Stomach (tissue), 9 donors: ENCODE data around the gene LRMDA. TPM values are rescaled to one million over a fixed set of nuclear protein-coding genes. Genes with fewer than 3 reads are reported as not detected.
A peak's percentile ranks its signal among the peaks of the same experiment; 100 is the strongest.

Experiments
- DNase-seq, 2 donors: peaks; one replicate each; pipeline versions ENCODE4 v3.0.0 to v3.0.0-alpha.2; 2013 to 2019
- H3K27ac ChIP-seq, 5 donors: fragments of 200-600 bp in 4 of 5; sonication (generic) in 4 of 5; one replicate each; pipeline ENCODE4 v1.5.1; 2013 to 2019; ENCODE audit warnings: mild to moderate bottlenecking in 1 of 5, moderate library complexity in 1 of 5
- H3K27me3 ChIP-seq, 3 donors: fragments of 200-600 bp; sonication (generic); one replicate each; pipeline ENCODE4 v1.5.1; 2017 to 2019; ENCODE audit warnings: mixed run types in 1 of 3
- H3K36me3 ChIP-seq, 4 donors: fragments of 200-600 bp; sonication (generic); 1 replicate in 3 of 4; 2 replicates in 1 of 4; pipeline ENCODE4 v1.5.1; 2016 to 2019
- H3K4me1 ChIP-seq, 4 donors: fragments of 200-600 bp; sonication (generic); one replicate each; pipeline ENCODE4 v1.5.1; 2016 to 2019
- H3K4me3 ChIP-seq, 4 donors: fragments of 200-600 bp; sonication (generic) in 3 of 4; one replicate each; pipeline ENCODE4 v1.5.1; 2016 to 2019; ENCODE audit warnings: mild to moderate bottlenecking in 1 of 4
- H3K9me3 ChIP-seq, 4 donors: fragments of 200-600 bp; sonication (generic); one replicate each; pipeline ENCODE4 v1.5.1; 2016 to 2019
- EP300 ChIP-seq: sonication (generic); formaldehyde crosslinking; IDR thresholded peaks from one replicate; pipeline ENCODE4 v1.6.1; 2017; ENCODE audit warnings: antibody characterized with exemption
- POLR2A ChIP-seq, 4 donors: fragments of 450-650 bp; IDR thresholded peaks; one replicate each; pipeline ENCODE4 v1.6.1; 2016; ENCODE audit warnings: antibody characterized with exemption in 4 of 4, control low read depth in 2 of 4, mild to moderate bottlenecking in 1 of 4, moderate library complexity in 1 of 4
- POLR2AphosphoS5 ChIP-seq, 3 donors: sonication (generic); formaldehyde crosslinking; IDR thresholded peaks; one replicate each; pipeline ENCODE4 v1.6.1; 2016; ENCODE audit warnings: antibody characterized with exemption in 3 of 3
- WGBS, 5 donors: extraction: QIAGEN DNeasy Blood & Tissue Kit in 3 of 5; methylation state at CpG; one replicate each; pipeline versions ENCODE4 v1.1.5 to v1.1.7; 2013 to 2018; 5-methylcytosine and 5-hydroxymethylcytosine counted together
- intact Hi-C: fragments of 100-400 bp; cut with DNase I; formaldehyde crosslinking; loops from one replicate; pipeline ENCODE4 v1.15.1; 2023; ENCODE audit warnings: low total_unique reads
- polyA plus RNA-seq, 3 donors: library from polyadenylated mRNA; stranded (reverse); fragments of 200-250 nt; gene quantifications; one replicate each; pipeline ENCODE4 v1.2.3, GENCODE V29; 2013
- total RNA-seq, 5 donors: library from RNA; depleted of rRNA; stranded (reverse); fragments of >200 nt; gene quantifications; one replicate each; pipeline versions ENCODE4 v1.1.0 to v1.2.3, GENCODE V29; 2014 to 2016
- TF ChIP-seq, protein P1 (sequence below), 7 experiments: fragments of 450-650 bp in 4 of 7; fragments of 200-600 bp in 3 of 7; sonication (generic) in 3 of 7; IDR thresholded peaks; one replicate each; pipeline ENCODE4 v1.5.1; 2016 to 2019; ENCODE audit warnings: antibody characterized with exemption in 7 of 7, control low read depth in 2 of 7, mild to moderate bottlenecking in 1 of 7
- donor health status: healthy with polysubstance abuse.
- donor health status: Bipolar disorder and iron deficiency.
- donor health status: healthy.

The LRMDA gene
- total and polyA plus RNA-seq, 8 donors, result 1.3 to 30.2 (median 13.6) TPM; not detected in 1

DNA sequence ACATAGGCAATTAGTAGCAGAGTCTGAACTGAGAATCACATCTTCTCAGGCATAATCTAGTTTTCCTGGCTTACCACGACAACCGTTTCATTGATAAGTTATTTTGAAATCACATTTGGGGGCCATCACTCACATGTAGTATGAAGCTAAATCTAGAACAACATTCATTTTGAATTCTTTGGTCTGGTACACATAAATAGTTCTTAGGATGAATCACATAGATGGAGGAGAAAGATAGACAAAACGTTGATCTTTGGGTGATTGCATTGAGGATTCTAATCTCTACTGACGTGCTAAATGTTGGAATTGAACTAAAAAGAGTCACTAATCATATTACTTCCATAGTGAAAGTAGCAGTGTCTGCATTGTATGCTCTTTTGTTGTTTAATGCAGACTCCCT, 1022.6 kb downstream of the LRMDA start:
- no peaks in the 10 kb centered on the region for H3K9me3 ChIP-seq
- TF ChIP-seq, protein P1, sequence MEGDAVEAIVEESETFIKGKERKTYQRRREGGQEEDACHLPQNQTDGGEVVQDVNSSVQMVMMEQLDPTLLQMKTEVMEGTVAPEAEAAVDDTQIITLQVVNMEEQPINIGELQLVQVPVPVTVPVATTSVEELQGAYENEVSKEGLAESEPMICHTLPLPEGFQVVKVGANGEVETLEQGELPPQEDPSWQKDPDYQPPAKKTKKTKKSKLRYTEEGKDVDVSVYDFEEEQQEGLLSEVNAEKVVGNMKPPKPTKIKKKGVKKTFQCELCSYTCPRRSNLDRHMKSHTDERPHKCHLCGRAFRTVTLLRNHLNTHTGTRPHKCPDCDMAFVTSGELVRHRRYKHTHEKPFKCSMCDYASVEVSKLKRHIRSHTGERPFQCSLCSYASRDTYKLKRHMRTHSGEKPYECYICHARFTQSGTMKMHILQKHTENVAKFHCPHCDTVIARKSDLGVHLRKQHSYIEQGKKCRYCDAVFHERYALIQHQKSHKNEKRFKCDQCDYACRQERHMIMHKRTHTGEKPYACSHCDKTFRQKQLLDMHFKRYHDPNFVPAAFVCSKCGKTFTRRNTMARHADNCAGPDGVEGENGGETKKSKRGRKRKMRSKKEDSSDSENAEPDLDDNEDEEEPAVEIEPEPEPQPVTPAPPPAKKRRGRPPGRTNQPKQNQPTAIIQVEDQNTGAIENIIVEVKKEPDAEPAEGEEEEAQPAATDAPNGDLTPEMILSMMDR (IDR thresholded peaks at IDR 0.05), result no peak
- TF ChIP-seq EP300 (no peak), POLR2AphosphoS5 (IDR thresholded peaks at IDR 0.05) (no peak), POLR2A (IDR thresholded peaks at IDR 0.05) (no peak)
- no peaks in the 10 kb centered on the region for H3K36me3 ChIP-seq
- H3K27ac ChIP-seq, result no peak overlapping the region
- no peak overlapping the region for H3K4me3 ChIP-seq
- H3K27me3 ChIP-seq, result no peaks in the 10 kb centered on the region
- intact Hi-C loops, result no loop called here
- WGBS, 5 donors, result 72 to 83% (median 78%) methylated on average over 4 of the region's 4 CpGs
- no peak for DNase-seq
- H3K4me1 ChIP-seq, result peaks cover 0 to 14% (median 5%) of the 10 kb centered on the region in 4 donors

DNA sequence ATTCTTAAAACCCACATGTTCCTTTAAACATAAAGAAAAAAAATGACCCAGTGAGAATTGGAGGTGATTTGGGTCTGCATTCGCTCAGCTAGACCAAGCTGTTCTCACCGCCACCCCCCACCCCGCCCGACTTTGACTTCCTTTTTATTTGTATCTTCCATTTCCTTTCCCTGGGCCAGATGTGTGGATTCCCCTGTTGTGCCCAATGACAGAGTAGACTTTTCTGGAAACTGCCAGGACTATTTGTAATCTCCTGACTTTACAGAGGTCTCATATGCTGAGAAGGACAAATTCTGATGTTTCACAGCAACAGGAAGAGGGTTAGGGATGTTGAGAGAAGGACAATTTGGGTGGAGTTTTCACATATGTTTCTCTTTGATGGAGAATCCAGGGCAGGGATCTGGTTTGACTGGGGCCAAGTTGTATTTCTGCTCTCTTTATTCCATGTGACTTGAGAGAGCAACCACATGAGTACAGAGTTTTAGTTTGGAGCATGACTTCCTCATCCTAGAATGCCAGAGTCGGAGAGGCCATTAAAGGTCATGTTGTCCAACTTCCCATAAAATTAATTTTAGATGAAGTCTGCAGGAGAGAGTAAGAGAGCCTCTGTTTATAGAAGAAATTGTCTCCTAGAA, 1023.2 kb downstream of the LRMDA start:
- H3K27ac ChIP-seq, result no peak overlapping the region
- H3K4me1 ChIP-seq, result peaks cover 0 to 20% (median 10%) of the 10 kb centered on the region in 4 donors
- no peak overlapping the region for H3K4me3 ChIP-seq
- WGBS, 5 donors, result 61 to 86% (median 83%) methylated on average over 5 of the region's 5 CpGs
- no peaks in the 10 kb centered on the region for H3K9me3 ChIP-seq
- intact Hi-C loops, result no loop called here
- TF ChIP-seq POLR2A (IDR thresholded peaks at IDR 0.05), result no peak
- no peak for TF ChIP-seq POLR2AphosphoS5 (IDR thresholded peaks at IDR 0.05)
- TF ChIP-seq EP300, result no peak
- TF ChIP-seq, protein P1 (IDR thresholded peaks at IDR 0.05), result no peak
- H3K27me3 ChIP-seq, result no peaks in the 10 kb centered on the region
- no peaks in the 10 kb centered on the region for H3K36me3 ChIP-seq
- DNase-seq, result peak in 1 of 2 donors; percentile 20

DNA sequence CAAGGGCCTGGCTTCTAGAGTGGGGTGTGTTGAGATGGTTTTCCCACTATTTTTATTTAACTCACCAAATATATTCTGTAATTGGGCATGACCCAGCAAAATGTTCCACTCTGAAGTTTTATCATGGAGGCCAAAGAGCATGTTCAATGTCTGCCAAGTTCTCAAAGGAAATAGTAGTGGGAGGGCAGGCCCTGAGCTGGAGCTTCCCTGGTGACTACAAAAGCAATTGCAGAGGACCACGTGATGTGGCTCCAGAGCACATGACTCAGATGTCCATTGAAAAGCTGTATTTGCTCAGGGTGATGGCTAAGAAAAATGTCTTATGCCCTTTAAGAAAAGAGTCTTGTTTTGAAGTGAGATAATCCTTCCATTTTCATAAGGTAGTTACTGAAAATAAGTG, 1024.8 kb downstream of the LRMDA start:
- intact Hi-C loops, result no loop called here
- Histone ChIP-seq H3K4me1 (peaks cover 0 to 20% (median 11%) of the 10 kb centered on the region in 4 donors), H3K27me3 (no peaks in the 10 kb centered on the region), H3K4me3 (no peak overlapping the region), H3K36me3 (no peaks in the 10 kb centered on the region), H3K9me3 (no peaks in the 10 kb centered on the region), H3K27ac (peak overlapping the region in 2 of 5 donors; percentile 5 to 27)
- no peak for DNase-seq
- TF ChIP-seq POLR2A (IDR thresholded peaks at IDR 0.05), result no peak
- TF ChIP-seq POLR2AphosphoS5 (IDR thresholded peaks at IDR 0.05), result peak in 1 of 3 donors; percentile 14
- 19 to 42% (median 34%) methylated on average over 1 of the region's 1 CpG for WGBS, 5 donors

DNA sequence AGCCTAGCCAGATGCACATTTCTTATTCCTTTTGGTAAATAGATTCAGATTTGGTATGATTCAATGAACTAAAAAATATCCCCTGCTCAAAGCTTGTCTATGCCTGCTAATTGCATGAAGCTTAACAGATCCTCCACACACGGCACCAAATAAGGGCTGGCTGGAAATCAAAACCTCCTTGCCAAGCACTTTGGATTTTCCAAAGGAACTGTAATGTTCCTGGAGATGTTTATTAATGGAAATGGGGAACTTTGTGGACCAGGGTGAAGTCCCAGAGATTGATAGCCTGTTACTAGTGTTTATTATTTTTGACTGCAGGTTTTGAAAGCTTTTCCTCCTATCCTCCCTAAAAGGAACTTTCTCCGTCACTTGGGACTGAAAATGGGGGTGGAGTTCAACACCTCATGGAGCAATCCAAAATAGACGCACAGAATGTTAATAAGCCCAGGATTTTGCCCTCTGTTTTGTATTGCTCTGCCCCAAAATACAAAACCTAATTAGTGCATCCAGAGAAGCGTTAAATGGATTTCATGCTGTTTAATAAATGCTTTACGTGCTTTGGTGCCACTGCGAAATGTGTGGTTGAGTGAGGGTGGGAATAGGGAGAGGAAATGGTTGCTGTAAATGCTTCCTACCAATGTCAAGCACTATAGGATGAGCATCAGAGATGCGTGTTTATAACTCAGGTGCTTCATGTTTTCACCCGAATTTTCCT, 1027.7 kb downstream of the LRMDA start:
- TF ChIP-seq POLR2AphosphoS5 (IDR thresholded peaks at IDR 0.05) (peak in 1 of 3 donors; percentile 80), POLR2A (IDR thresholded peaks at IDR 0.05) (no peak), EP300 (no peak)
- TF ChIP-seq, protein P1 (IDR thresholded peaks at IDR 0.05), result no peak
- WGBS, 5 donors, result 65 to 80% (median 76%) methylated on average over 8 of the region's 8 CpGs
- Histone ChIP-seq H3K4me1 (peaks cover 0 to 20% (median 11%) of the 10 kb centered on the region in 4 donors), H3K4me3 (no peak overlapping the region), H3K27me3 (no peaks in the 10 kb centered on the region), H3K27ac (peak overlapping the region in 2 of 5 donors; percentile 5 to 20), H3K9me3 (no peaks in the 10 kb centered on the region), H3K36me3 (no peaks in the 10 kb centered on the region)
- DNase-seq, result peak in 1 of 2 donors; percentile 62
- intact Hi-C loops, result no loop called here
